HepG2 (cell line): ENCODE results near the gene SAMD4B. TPM values are rescaled to one million over a fixed set of nuclear protein-coding genes. Genes with fewer than 3 reads are reported as not detected.

Experiments used
- ATF3 ChIP-seq: sonication (generic); formaldehyde crosslinking; IDR thresholded peaks from 2 replicates; pipeline ENCODE4 v1.4.0; 2020; ENCODE audit warnings: missing genetic modification reagents
- ATF7-NPFF ChIP-seq: sonication (generic); formaldehyde crosslinking; IDR thresholded peaks from 2 replicates; pipeline ENCODE4 v1.8.1; 2023; ENCODE audit warnings: mild to moderate bottlenecking, low read depth, missing genetic modification reagents, moderate library complexity
- CENPX ChIP-seq: sonication (generic); formaldehyde crosslinking; IDR thresholded peaks from 2 replicates; pipeline ENCODE4 v1.9.0; 2021; ENCODE audit warnings: mild to moderate bottlenecking, missing genetic modification reagents, moderate library complexity
- HMG20A ChIP-seq: IDR thresholded peaks from 2 replicates; pipeline ENCODE4 v1.6.1; 2016; ENCODE audit warnings: borderline replicate concordance
- IRX3 ChIP-seq: sonication (generic); formaldehyde crosslinking; IDR thresholded peaks from 2 replicates; pipeline ENCODE4 v1.8.1; 2023; ENCODE audit warnings: mild to moderate bottlenecking, low read depth, missing genetic modification reagents, borderline replicate concordance
- KDM6A ChIP-seq: IDR thresholded peaks from 2 replicates; pipeline ENCODE4 v1.6.1; 2016; ENCODE audit warnings: low read depth
- MIER3 ChIP-seq: IDR thresholded peaks from 2 replicates; pipeline ENCODE4 v1.6.1; 2016; ENCODE audit warnings: missing compliant biosample characterization, borderline replicate concordance
- MXI1 ChIP-seq: IDR thresholded peaks from 3 replicates; pipeline ENCODE4 v1.6.1; 2012; ENCODE audit warnings: low read depth, low read length, inconsistent platforms, borderline replicate concordance
- NR2F2 ChIP-seq: IDR thresholded peaks from 2 replicates; pipeline ENCODE4 v1.6.1; 2012; ENCODE audit warnings: low read depth, inconsistent platforms, borderline replicate concordance
- PPARG ChIP-seq: conservative IDR thresholded peaks from 2 replicates; pipeline ENCODE4 v1.6.1; 2016; ENCODE audit warnings: missing biosample characterization, missing genetic modification reagents
- RXRA ChIP-seq: sonication (generic); formaldehyde crosslinking; IDR thresholded peaks from 2 replicates; pipeline ENCODE4 v1.5.1; 2020; ENCODE audit warnings: missing genetic modification reagents
- SOX13 ChIP-seq, 3 experiments: fragments of 450-650 bp in 1 of 3; sonication (generic) in 1 of 3; formaldehyde crosslinking in 1 of 3; IDR thresholded peaks in 2 of 3; conservative IDR thresholded peaks in 1 of 3; 2 replicates each; pipeline versions ENCODE4 v1.5.0 to v1.6.1; 2016 to 2020; ENCODE audit warnings: antibody characterized with exemption in 1 of 3, mild to moderate bottlenecking in 1 of 3, missing compliant biosample characterization in 1 of 3, missing genetic modification reagents in 1 of 3, moderate library complexity in 1 of 3
- SOX5 ChIP-seq: IDR thresholded peaks from 2 replicates; pipeline ENCODE4 v1.6.1; 2016; ENCODE audit warnings: borderline replicate concordance
- ZBTB4 ChIP-seq: sonication (generic); formaldehyde crosslinking; IDR thresholded peaks from 2 replicates; pipeline ENCODE4 v1.4.0; 2020; ENCODE audit warnings: missing genetic modification reagents, mild to moderate bottlenecking, borderline replicate concordance
- ZFP37 ChIP-seq: sonication (generic); formaldehyde crosslinking; IDR thresholded peaks from 2 replicates; pipeline ENCODE4 v1.4.0; 2020; ENCODE audit warnings: missing genetic modification reagents, borderline replicate concordance
- ZNF263 ChIP-seq: sonication (generic); formaldehyde crosslinking; IDR thresholded peaks from 2 replicates; pipeline ENCODE4 v1.4.0; 2020; ENCODE audit warnings: missing genetic modification reagents
- ZNF547 ChIP-seq: sonication (generic); formaldehyde crosslinking; IDR thresholded peaks from 2 replicates; pipeline ENCODE4 v1.5.1; 2020; ENCODE audit warnings: mild to moderate bottlenecking, missing genetic modification reagents
- ZNF614 ChIP-seq: IDR thresholded peaks from 2 replicates; pipeline ENCODE4 v1.6.1; 2018; ENCODE audit warnings: missing biosample characterization, missing genetic modification reagents, inconsistent platforms, borderline replicate concordance
- ZNF740 ChIP-seq: sonication (generic); formaldehyde crosslinking; IDR thresholded peaks from 2 replicates; pipeline ENCODE4 v1.4.0; 2020; ENCODE audit warnings: missing genetic modification reagents
- ZNF746 ChIP-seq: sonication (generic); formaldehyde crosslinking; IDR thresholded peaks from 2 replicates; pipeline ENCODE4 v1.8.0; 2022; ENCODE audit warnings: mild to moderate bottlenecking, missing genetic modification reagents
- ZNF780A ChIP-seq: sonication (generic); formaldehyde crosslinking; IDR thresholded peaks from 2 replicates; pipeline ENCODE4 v1.8.0; 2022; ENCODE audit warnings: mild to moderate bottlenecking, missing genetic modification reagents, moderate library complexity
- ZNF816 ChIP-seq: sonication (generic); formaldehyde crosslinking; IDR thresholded peaks from 2 replicates; pipeline ENCODE4 v1.8.0; 2022; ENCODE audit warnings: missing genetic modification reagents, mild to moderate bottlenecking, borderline replicate concordance
- ZUFSP ChIP-seq: sonication (generic); formaldehyde crosslinking; IDR thresholded peaks from 2 replicates; pipeline ENCODE4 v1.9.0; 2021; ENCODE audit warnings: missing genetic modification reagents, mild to moderate bottlenecking, borderline replicate concordance
- polyA plus RNA-seq, 8 experiments: library from polyadenylated mRNA; depleted of rRNA in 3 of 8; stranded (reverse) in 7 of 8; unstranded in 1 of 8; fragments of >200 nt; fragmentation: Illumina TruSeq in 4 of 8; extraction: Trizol in 4 of 8; gene quantifications; 2 replicates each; pipeline versions ENCODE4 v1.2.1 to v1.2.3, GENCODE V29; 2011 to 2016; ENCODE audit warnings: low read depth in 4 of 8, missing spikeins in 1 of 8, mixed read lengths in 1 of 8; ENCODE audit not compliant: insufficient read depth in 1 of 8
- total RNA-seq, 5 experiments: library from RNA; depleted of rRNA; stranded (reverse); fragments of >200 nt; fragmentation: Illumina TruSeq; extraction: Trizol; gene quantifications; 2 replicates each; pipeline ENCODE4 v1.2.3, GENCODE V29; 2016; ENCODE audit warnings: low read depth in 1 of 5

The SAMD4B gene
- total and polyA plus RNA-seq, 2 of the 13 experiments (the other 11 are each of a cell fraction or from before 2014, with no cell fraction given) = 26.0 to 31.8 TPM

GRCh38 chr19:39411081-39411831, 69.0 kb downstream of the SAMD4B start (continued):
- peak; percentile 58; the same call in 1 of the 2 replicates for TF ChIP-seq KDM6A (CRISPR knock-in tag)
- no peak for TF ChIP-seq ZNF740
- TF ChIP-seq ZNF614 (CRISPR knock-in tag) = no peak
- 0 out of 2 replicates have a peak, but pooled peaks have one; percentile 34 for TF ChIP-seq HMG20A (CRISPR knock-in tag)
- no peak for TF ChIP-seq ZNF780A (CRISPR knock-in tag)
- TF ChIP-seq ATF7-NPFF = 0 out of 2 replicates have a peak, but pooled peaks have one; percentile 14
- TF ChIP-seq CENPX = no peak
- peak; percentile 18; the same call in 1 of the 2 replicates for TF ChIP-seq ZNF547 (CRISPR knock-in tag)
- peak; percentile 48; the same call in 1 of the 3 replicates for TF ChIP-seq MXI1
- peak; percentile 86 for TF ChIP-seq ZNF263 (CRISPR knock-in tag)
- peak; percentile 40; the same call in 1 of the 2 replicates for TF ChIP-seq SOX5
- TF ChIP-seq RXRA = peak; percentile 97
- TF ChIP-seq PPARG = no peak
- TF ChIP-seq IRX3 (CRISPR knock-in tag) = no peak
- no peak for TF ChIP-seq ZUFSP (CRISPR knock-in tag)
- peak; percentile 62; the same call in 1 of the 2 replicates for TF ChIP-seq ZFP37 (CRISPR knock-in tag)
- no peak for TF ChIP-seq ZBTB4 (CRISPR knock-in tag)
- TF ChIP-seq ZNF746 (CRISPR knock-in tag) = peak; percentile 75; the same call in 1 of the 2 replicates
- no peak for TF ChIP-seq SOX13 (IDR thresholded peaks at IDR 0.05)
- peak; percentile 39 to 49; a peak in 1 of 4 replicates for TF ChIP-seq SOX13 (CRISPR knock-in tag; conservative IDR thresholded peaks at IDR 0.05 in 1 of 2, IDR thresholded peaks at IDR 0.05 in 1 of 2)
- TF ChIP-seq ZNF816 (CRISPR knock-in tag) = peak; percentile 47; the same call in 1 of the 2 replicates
- peak; percentile 69; the same call in 1 of the 2 replicates for TF ChIP-seq NR2F2
- no peak for TF ChIP-seq ATF3 (CRISPR knock-in tag)
- TF ChIP-seq MIER3 = peak; percentile 59; the same call in 1 of the 2 replicates
